GM18870 (cell line): ENCODE data around the gene ABCA4.
"Not testable (repeated sequence)": the region's sequence is repeated elsewhere in the genome, so short reads cannot be mapped to it uniquely, and the experiment has no call there.

Experiments
- ATAC-seq: cut with Tn5 transposase; IDR thresholded peaks from one replicate; pipeline ENCODE4 v1.9.1; 2021; ENCODE audit warnings: moderate library complexity; ENCODE audit not compliant: unreplicated experiment

Gene ABCA4

GRCh38 chr1:94120991-94121390 lies at the start of gene ABCA4:
ABCA4 (minus strand) TSS chr1:94121148; CDS start chr1:94121045, 103 bp downstream.
- ATAC-seq: no peak

DNA sequence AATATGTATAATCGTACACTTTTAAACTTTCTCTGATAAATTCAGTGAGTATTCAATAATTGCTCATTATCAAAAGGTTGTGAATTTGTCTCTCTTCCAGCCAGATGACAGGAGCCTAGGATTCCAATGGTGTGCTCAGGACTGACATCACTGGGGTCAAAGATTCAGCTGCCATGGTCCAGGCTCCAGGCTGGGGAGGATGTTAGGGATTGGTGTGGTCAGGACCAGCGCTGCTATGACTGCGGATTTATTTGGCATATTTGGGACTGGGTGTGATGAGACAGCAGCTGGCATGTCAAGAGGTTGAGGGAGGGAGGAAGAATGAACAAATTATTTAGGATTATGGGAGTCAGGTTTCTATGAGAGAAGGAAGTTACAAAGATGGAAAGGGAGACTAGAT lies 48.2 kb upstream of the ABCA4 start:
- ATAC-seq: no peak

GRCh38 chr1:94165843-94166242 lies 44.9 kb upstream of the ABCA4 start:
- ATAC-seq: no peak

DNA sequence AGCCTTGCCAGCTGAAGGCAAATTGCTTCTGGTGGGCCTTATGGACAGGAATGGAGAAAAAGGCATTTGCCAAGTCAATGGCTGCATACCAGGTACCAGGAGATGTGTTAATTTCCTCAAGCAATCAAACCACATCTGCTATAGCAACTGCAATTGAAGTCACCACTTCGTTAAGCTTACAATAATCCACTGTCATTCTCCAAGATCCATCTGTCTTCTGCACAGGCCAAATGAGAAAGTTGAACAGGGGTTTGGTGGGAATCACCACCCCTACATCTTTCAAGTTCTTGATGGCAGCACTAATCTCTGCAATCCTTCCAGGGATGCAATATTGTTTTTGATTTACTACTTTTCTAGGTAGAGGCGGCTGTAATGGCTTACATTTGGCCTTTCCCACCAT lies 43.9 kb upstream of the ABCA4 start:
- ATAC-seq: not testable (repeated sequence)

- not testable (repeated sequence) for ATAC-seq
Measured at GRCh38 chr1:94164121-94164520, 43.2 kb upstream of the ABCA4 start.

DNA sequence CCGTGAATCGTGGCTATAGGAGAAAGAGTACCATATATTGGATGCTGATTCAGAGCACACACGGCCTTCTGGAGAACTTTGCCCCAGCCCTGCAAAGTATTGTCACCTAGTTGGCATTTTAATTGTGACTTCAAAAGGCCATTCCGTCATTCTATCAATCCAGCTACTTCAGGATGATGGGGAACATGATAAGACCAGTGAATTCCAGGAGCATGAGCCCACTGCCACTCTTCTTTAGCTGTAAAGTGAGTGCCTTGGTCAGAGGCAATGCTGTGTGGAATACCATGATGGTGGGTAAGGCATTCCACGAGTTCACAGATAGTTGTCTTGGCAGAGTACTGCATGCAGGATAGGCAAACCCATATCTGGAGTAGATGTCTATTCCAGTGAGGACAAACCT lies 42.3 kb upstream of the ABCA4 start:
- not testable (repeated sequence) for ATAC-seq

DNA sequence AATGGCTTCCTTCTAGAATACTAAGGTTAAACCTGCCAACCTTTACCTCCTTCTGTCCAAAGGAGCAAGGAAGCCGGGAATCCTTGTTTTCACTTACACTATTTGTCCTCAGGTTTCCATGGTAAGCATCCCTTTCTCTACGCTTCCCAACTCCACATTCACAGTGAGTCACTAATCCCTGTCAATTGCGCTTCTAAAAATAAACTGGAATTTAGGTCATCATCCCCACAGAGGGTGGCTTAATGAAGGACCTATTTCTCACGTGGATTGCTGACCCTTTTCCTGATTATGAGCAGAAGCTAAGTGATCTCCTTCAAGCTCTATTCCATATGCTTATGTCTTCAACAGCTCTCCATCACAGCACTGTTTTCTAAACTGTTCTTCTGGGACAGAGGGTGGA lies 39.9 kb upstream of the ABCA4 start:
- no peak for ATAC-seq

- no peak for ATAC-seq
Measured at GRCh38 chr1:94156096-94156625, 35.2 kb upstream of the ABCA4 start.

DNA sequence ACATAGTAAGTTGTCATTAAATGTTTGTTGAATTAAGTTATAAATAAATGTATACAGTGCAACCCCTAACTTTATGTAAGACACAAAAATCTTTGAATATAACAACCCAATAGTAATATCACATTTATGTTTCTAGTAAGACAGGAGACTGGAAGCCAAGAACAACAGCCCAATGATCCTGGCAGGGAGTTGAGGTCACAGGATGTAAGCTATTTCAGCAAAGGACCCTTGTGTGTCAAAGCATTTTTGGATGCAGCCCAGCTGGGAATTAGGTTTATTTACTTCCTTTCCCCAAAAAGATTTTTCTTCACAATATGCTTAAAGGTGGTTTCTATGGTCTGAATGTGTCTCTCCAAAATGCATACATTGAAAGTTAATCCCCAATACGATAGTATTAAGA lies 34.0 kb upstream of the ABCA4 start:
- no peak for ATAC-seq

GRCh38 chr1:94153133-94153532 lies 32.2 kb upstream of the ABCA4 start:
- no peak for ATAC-seq

DNA sequence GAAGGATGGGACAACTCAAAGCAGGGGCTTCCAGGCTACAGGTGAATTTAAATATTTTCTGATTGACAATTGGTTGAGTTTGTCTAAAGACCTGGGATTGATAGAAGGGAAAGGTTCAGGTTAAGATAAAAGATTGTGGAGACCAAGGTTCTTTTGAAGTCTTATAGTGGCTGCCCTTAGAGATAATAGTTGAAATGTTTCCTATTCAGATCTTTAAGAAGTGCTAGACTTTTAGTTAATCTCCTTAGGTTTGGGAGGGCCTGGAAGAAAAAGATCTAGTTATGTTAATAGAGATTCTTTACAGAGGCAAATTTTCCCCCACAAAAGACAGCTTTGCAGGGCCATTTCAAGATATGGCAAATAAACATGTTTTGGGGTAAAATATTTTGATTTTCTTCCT lies 28.2 kb upstream of the ABCA4 start:
- not testable (repeated sequence) for ATAC-seq

- ATAC-seq: no peak
Measured at GRCh38 chr1:94146273-94146672, 25.3 kb upstream of the ABCA4 start.

DNA sequence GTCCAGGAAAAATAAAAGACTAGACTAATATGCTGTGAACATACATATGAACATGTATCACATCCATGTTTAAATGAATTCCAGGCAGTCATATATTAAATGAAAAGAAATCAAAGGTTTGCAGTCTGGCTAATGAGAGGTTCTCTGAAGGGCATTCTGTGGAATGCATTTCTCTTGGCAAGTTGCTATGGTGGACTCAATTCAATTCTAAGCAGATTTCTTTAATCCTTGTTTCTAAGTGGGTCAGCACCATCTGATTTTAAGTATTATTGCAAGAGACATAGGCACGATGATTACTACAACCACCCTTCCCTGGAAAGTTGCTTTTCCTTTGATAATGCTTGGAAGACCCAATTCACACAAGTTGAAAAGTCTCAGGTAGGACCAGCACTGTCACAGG lies 23.9 kb upstream of the ABCA4 start:
- no peak for ATAC-seq

DNA sequence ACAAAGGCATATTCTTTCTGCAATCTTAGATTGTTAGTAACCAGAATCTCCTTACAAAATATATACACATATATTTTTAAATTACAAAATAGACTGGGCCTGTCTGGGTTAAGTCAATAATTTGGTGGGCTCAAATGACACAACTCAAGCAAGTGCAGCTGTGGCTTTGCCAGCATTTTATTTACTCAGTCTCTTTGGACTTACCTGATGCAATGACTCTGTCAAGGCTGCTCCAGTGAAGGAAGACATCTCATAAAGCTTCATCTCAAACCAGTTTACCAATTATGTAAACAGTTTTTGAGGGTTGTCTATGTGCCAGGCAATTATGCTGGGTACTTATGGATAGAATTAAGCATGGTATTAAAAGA lies 22.8 kb upstream of the ABCA4 start:
- no peak for ATAC-seq

DNA sequence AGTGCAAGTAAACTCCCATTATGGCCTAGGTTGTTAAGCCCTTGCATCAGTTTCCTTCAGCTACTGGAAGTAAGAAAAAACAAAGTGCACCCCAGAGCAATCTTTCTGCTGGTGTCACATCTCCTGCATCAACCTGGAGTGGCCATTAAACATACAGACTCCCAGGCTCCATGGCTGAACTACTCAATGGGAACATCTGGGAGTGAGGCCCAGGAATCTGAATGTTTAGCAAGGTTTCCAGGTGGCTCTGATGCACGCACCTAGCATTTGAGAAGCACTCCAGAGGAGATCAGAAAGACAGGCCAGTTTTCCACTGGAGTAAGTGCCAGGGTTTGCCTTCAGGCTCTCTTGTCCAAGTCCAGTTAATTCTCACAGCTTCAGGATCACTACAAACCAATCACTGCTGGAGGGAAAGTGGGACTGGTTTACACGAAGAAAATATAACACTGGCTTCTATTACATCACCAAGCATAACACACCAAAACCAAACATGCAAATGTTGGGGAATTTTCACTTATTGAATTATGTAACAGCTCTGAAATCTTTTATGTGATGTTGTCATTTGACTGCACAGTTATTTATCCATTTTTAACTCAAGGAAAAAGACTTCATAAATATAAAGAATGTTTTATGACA lies 22.3 kb upstream of the ABCA4 start:
- ATAC-seq: no peak

- ATAC-seq: no peak
Measured at GRCh38 chr1:94142583-94142982, 21.6 kb upstream of the ABCA4 start.

DNA sequence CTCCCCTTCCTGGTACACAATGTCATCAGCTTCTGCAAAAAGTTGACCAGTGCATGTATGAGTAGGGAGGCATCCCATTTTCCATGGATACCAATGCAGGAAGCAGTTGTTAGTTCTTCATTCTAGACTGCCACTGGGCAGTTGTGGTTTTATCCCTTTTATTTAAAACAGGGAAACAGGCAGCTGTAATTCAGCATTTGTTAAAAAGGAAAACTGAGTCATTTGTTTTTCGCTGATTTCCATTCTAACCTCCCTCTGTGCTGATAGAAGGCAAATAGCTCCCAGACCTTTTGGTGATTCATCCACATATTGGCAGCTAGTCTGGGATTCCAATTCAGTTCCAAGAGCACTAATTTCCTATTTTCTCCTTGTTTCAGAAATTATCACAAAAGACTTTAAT lies 21.1 kb upstream of the ABCA4 start:
- ATAC-seq: no peak

DNA sequence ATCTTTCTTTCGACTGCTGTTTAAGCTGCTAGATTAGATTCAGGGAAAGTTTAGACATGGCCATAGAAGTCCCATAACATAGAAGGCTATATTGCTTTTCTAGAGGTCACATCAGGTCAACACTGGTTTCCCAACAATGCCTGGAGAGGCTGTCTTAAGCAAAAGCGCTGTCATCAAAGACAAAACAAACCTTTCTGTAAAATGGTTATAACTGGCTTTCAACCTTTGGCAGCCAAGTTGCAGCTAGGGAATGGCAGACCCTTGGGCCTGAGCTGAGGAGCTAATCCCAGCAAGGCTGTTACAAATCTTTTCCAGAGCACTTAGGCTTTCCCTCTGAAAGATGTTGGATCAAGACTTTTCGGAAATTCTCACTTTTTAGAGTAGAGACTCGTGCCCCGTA lies 11.2 kb upstream of the ABCA4 start:
- ATAC-seq: no peak

- no peak for ATAC-seq
Measured at GRCh38 chr1:94130851-94131595, 10.1 kb upstream of the ABCA4 start.

DNA sequence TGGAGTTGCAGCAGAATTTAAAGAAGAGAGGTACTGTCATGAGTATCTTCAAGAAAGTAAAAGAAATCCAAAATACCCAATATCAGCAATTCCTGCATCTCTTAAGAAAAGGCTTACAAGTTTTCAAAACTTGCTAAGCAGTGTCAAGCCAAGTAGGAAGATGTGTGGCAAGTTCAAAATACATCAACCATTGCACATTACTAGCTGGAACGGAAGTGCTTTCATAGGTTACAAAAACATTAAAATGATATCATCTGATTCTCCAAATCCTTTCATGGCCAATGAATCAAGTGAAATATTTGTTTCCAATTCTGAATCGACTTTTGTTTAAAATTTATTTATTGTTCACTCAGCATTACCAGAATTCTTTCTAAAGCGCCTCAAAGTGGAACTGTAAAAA lies 5.7 kb upstream of the ABCA4 start:
- ATAC-seq: no peak

DNA sequence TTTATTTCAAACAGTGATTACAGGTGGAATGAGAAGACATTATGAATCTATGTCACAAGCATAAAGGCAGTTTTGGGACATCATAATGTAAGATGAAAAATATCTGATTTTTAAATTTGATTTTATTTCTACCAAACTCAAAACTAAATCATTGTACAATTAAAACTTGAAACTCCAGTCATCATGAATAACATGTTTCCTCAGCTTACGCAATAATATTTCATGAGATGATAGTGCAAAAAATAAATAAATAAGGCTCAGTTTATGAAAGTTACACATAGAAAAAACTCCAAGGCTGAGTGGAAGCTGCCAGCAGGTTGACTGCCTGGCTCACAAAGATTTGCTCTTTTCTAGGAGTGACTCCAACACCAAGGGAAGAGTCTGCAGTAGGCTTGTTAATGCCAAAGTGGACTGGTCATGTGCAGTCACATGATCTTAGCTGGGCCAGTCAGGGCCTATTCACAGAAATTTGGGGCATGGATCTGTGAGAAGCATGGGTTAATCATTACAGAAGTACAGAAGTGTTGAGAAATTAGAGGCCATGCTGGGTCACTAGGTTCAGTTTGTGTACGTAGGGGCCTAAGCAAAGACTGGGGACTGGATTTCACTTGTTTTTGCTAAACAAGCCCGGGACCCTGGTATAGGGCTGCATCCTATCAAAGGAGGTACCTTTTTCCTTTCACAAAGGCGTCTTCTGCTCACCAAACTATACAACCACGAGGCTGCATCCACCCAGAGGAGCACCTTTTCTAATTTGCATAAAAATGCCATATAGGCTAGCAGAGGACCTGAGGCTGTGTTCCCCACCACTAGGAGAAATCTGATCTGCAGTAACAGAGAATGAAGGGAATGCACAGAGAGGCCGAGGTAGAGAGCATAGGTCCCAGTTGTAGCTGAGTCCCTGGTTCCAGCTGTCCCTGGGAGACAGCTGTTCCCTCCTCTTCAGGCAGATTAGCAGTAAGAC lies 4.9 kb upstream of the ABCA4 start:
- no peak for ATAC-seq
